Esophagus (tissue), 2 donors: ENCODE results near the gene SELENOI. TPM values are rescaled to one million over a fixed set of nuclear protein-coding genes. Genes with fewer than 3 reads are reported as not detected.
"Not testable (repeated sequence)": the region's sequence is repeated elsewhere in the genome, so short reads cannot be mapped to it uniquely, and the experiment has no call there.

Experiments used
- H3K27ac ChIP-seq, 2 donors: one replicate each; pipeline ENCODE4 v1.5.1; 2013; ENCODE audit warnings: low read depth in 2 of 2, mild to moderate bottlenecking in 2 of 2, inconsistent platforms in 1 of 2, low read length in 1 of 2, moderate library complexity in 1 of 2
- H3K27me3 ChIP-seq, 2 donors: one replicate each; pipeline ENCODE4 v1.6.1; 2013; ENCODE audit warnings: low read length in 2 of 2, control low read depth in 1 of 2, mild to moderate bottlenecking in 1 of 2; ENCODE audit not compliant: insufficient read depth in 2 of 2, control insufficient read depth in 1 of 2
- H3K36me3 ChIP-seq, 2 donors: one replicate each; pipeline ENCODE4 v1.6.1; 2013; ENCODE audit warnings: low read length in 1 of 2; ENCODE audit not compliant: control insufficient read depth in 2 of 2, insufficient read depth in 2 of 2
- H3K4me1 ChIP-seq, 2 donors: one replicate each; pipeline ENCODE4 v1.6.1; 2013; ENCODE audit warnings: low read length in 1 of 2; ENCODE audit not compliant: control insufficient read depth in 2 of 2, insufficient read depth in 2 of 2
- H3K4me3 ChIP-seq, 2 donors: one replicate each; pipeline ENCODE4 v1.5.1; 2013; ENCODE audit warnings: low read length in 2 of 2, mild to moderate bottlenecking in 2 of 2, low read depth in 1 of 2, moderate library complexity in 1 of 2
- H3K9me3 ChIP-seq, 2 donors: one replicate each; pipeline ENCODE4 v1.6.1; 2013; ENCODE audit warnings: mild to moderate bottlenecking in 2 of 2, low read depth in 1 of 2, low read length in 1 of 2, moderate library complexity in 1 of 2; ENCODE audit not compliant: control insufficient read depth in 2 of 2, insufficient read depth in 1 of 2
- WGBS, 2 donors: extraction: QIAGEN DNeasy Blood & Tissue Kit; methylation state at CpG; one replicate each; pipeline ENCODE4 v1.1.7; 2013; 5-methylcytosine and 5-hydroxymethylcytosine counted together
- polyA plus RNA-seq, 2 donors: library from polyadenylated mRNA; stranded (reverse); fragments of 200-250 nt; gene quantifications; one replicate each; pipeline ENCODE4 v1.2.3, GENCODE V29; 2013
- donor health status: healthy with polysubstance abuse.
- donor health status: Bipolar disorder and iron deficiency.

The SELENOI gene
- polyA plus RNA-seq, 2 donors = 3.9 to 6.8 TPM

- Histone ChIP-seq H3K27me3 (no peaks in the 10 kb centered on the region), H3K36me3 (no peaks in the 10 kb centered on the region), H3K4me1 (peaks cover 0 to 18% of the 10 kb centered on the region in 2 donors), H3K4me3 (no peak overlapping the region), H3K27ac (no peak overlapping the region), H3K9me3 (no peaks in the 10 kb centered on the region)
- WGBS, 2 donors = 85 to 86% methylated on average over 10 of the region's 10 CpGs
Observed at GRCh38 chr2:26309921-26310320, 36.0 kb upstream of the SELENOI start.

- H3K4me3 ChIP-seq = no peak overlapping the region
- 51 to 74% methylated on average over 9 of the region's 9 CpGs for WGBS, 2 donors
- no peaks in the 10 kb centered on the region for H3K9me3 ChIP-seq
- H3K4me1 ChIP-seq = peaks cover 0 to 18% of the 10 kb centered on the region in 2 donors
- H3K36me3 ChIP-seq = no peaks in the 10 kb centered on the region
- no peaks in the 10 kb centered on the region for H3K27me3 ChIP-seq
- H3K27ac ChIP-seq = no peak overlapping the region
Observed at GRCh38 chr2:26312471-26312870, 33.5 kb upstream of the SELENOI start.

GRCh38 chr2:26313446-26313845, 32.5 kb upstream of the SELENOI start:
- 73 to 74% methylated on average over 12 of the region's 12 CpGs for WGBS, 2 donors
- H3K27me3 ChIP-seq = no peaks in the 10 kb centered on the region

GRCh38 chr2:26314243-26314642, 31.7 kb upstream of the SELENOI start:
- H3K4me3 ChIP-seq = no peak overlapping the region
- no peaks in the 10 kb centered on the region for H3K27me3 ChIP-seq
- no peaks in the 10 kb centered on the region for H3K9me3 ChIP-seq
- peaks cover 0 to 18% of the 10 kb centered on the region in 2 donors for H3K4me1 ChIP-seq
- no peaks in the 10 kb centered on the region for H3K36me3 ChIP-seq
- WGBS, 2 donors = 59 to 71% methylated on average over 8 of the region's 8 CpGs
- H3K27ac ChIP-seq = no peak overlapping the region

More at GRCh38 chr2:26313446-26313845, 32.5 kb upstream of the SELENOI start:
- no peak overlapping the region for H3K27ac ChIP-seq
- no peaks in the 10 kb centered on the region for H3K9me3 ChIP-seq
- H3K36me3 ChIP-seq = no peaks in the 10 kb centered on the region
- H3K4me1 ChIP-seq = peaks cover 0 to 18% of the 10 kb centered on the region in 2 donors
- no peak overlapping the region for H3K4me3 ChIP-seq

GRCh38 chr2:26316041-26316440, 29.9 kb upstream of the SELENOI start:
- Histone ChIP-seq H3K27me3 (no peaks in the 10 kb centered on the region), H3K4me1 (peaks cover 0 to 18% of the 10 kb centered on the region in 2 donors), H3K36me3 (no peaks in the 10 kb centered on the region), H3K27ac (no peak overlapping the region), H3K4me3 (no peak overlapping the region), H3K9me3 (no peaks in the 10 kb centered on the region)
- WGBS, 2 donors = 59 to 63% methylated on average over 2 of the region's 2 CpGs

- H3K27ac ChIP-seq = no peak overlapping the region
- H3K9me3 ChIP-seq = no peaks in the 10 kb centered on the region
- H3K27me3 ChIP-seq = no peaks in the 10 kb centered on the region
- WGBS, 2 donors = 90 to 94% methylated on average over 6 of the region's 6 CpGs
- peaks cover 0 to 18% of the 10 kb centered on the region in 2 donors for H3K4me1 ChIP-seq
- H3K36me3 ChIP-seq = no peaks in the 10 kb centered on the region
- no peak overlapping the region for H3K4me3 ChIP-seq
Observed at GRCh38 chr2:26316845-26317244, 29.1 kb upstream of the SELENOI start.

- Histone ChIP-seq H3K27ac (no peak overlapping the region), H3K36me3 (no peaks in the 10 kb centered on the region), H3K9me3 (no peaks in the 10 kb centered on the region), H3K4me1 (peaks cover 0 to 15% of the 10 kb centered on the region in 2 donors), H3K27me3 (no peaks in the 10 kb centered on the region), H3K4me3 (no peak overlapping the region)
- WGBS, 2 donors = 74 to 79% methylated on average over 8 of the region's 8 CpGs
Observed at GRCh38 chr2:26317377-26318105, 28.4 kb upstream of the SELENOI start.

- no peaks in the 10 kb centered on the region for H3K9me3 ChIP-seq
Observed at GRCh38 chr2:26318950-26319349, 27.0 kb upstream of the SELENOI start.

GRCh38 chr2:26324479-26324878, 21.5 kb upstream of the SELENOI start:
- not testable (repeated sequence) for H3K27me3 ChIP-seq, H3K36me3 ChIP-seq, H3K9me3 ChIP-seq, H3K4me1 ChIP-seq, H3K27ac ChIP-seq, H3K4me3 ChIP-seq

More at GRCh38 chr2:26318950-26319349, 27.0 kb upstream of the SELENOI start:
- peaks cover 0 to 3% of the 10 kb centered on the region in 2 donors for H3K4me1 ChIP-seq
- no peaks in the 10 kb centered on the region for H3K27me3 ChIP-seq
- no peak overlapping the region for H3K27ac ChIP-seq
- H3K4me3 ChIP-seq = no peak overlapping the region
- no peaks in the 10 kb centered on the region for H3K36me3 ChIP-seq
- 61 to 69% methylated on average over 6 of the region's 6 CpGs for WGBS, 2 donors

GRCh38 chr2:26324903-26325302, 21.0 kb upstream of the SELENOI start:
- Histone ChIP-seq H3K27me3 (no peaks in the 10 kb centered on the region), H3K4me1 (no peaks in the 10 kb centered on the region), H3K9me3 (no peaks in the 10 kb centered on the region), H3K4me3 (no peak overlapping the region), H3K36me3 (no peaks in the 10 kb centered on the region), H3K27ac (no peak overlapping the region)
- 46 to 69% methylated on average over 3 of the region's 3 CpGs for WGBS, 2 donors
